K562 (cell line): ENCODE measurements around the gene GAB2. TPM values are rescaled to one million over a fixed set of nuclear protein-coding genes. Genes with fewer than 3 reads are reported as not detected.

ENCODE experiments used
- ARID3A ChIP-seq: IDR thresholded peaks from 2 replicates; pipeline ENCODE4 v1.6.1; 2012; ENCODE audit warnings: low read depth, low read length, improper control_type of control experiment, borderline replicate concordance
- BCOR ChIP-seq: fragments of 450-650 bp; IDR thresholded peaks from 2 replicates; pipeline ENCODE4 v1.6.1; 2016
- CREB3L1 ChIP-seq: fragments of 450-650 bp; IDR thresholded peaks from 2 replicates; pipeline ENCODE4 v1.6.1; 2014; ENCODE audit warnings: low read depth, mild to moderate bottlenecking, moderate library complexity, borderline replicate concordance
- DNMT1 ChIP-seq: fragments of 450-650 bp; IDR thresholded peaks from 2 replicates; pipeline ENCODE4 v1.6.1; 2016; ENCODE audit warnings: antibody characterized with exemption, mild to moderate bottlenecking
- MLX ChIP-seq, 2 experiments: fragments of 450-650 bp in 1 of 2; sonication (generic) in 1 of 2; formaldehyde crosslinking; conservative IDR thresholded peaks; 2 replicates each; pipeline versions ENCODE4 v1.4.0 to v1.8.1; 2020 to 2022; ENCODE audit warnings: mild to moderate bottlenecking in 1 of 2, missing genetic modification reagents in 1 of 2
- MTA2 ChIP-seq: fragments of 450-650 bp; IDR thresholded peaks from 2 replicates; pipeline ENCODE4 v1.6.1; 2016; ENCODE audit warnings: low read depth
- NFE2 ChIP-seq: IDR thresholded peaks from 2 replicates; pipeline ENCODE4 v1.6.1; 2014; ENCODE audit warnings: antibody characterized with exemption, low read depth
- NFXL1 ChIP-seq: fragments of 450-650 bp; formaldehyde crosslinking; IDR thresholded peaks from 2 replicates; pipeline ENCODE4 v1.4.0; 2021; ENCODE audit warnings: mild to moderate bottlenecking
- PRMT5 ChIP-seq: sonication (generic); formaldehyde crosslinking; IDR thresholded peaks from 2 replicates; pipeline ENCODE4 v1.5.0; 2020; ENCODE audit warnings: missing genetic modification reagents
- RBM17 ChIP-seq: fragments of 200-400 bp; formaldehyde crosslinking; IDR thresholded peaks from 2 replicates; pipeline ENCODE4 v1.6.1; 2017; ENCODE audit warnings: low read depth, mild to moderate bottlenecking, low read length, borderline replicate concordance
- RBM25 ChIP-seq: fragments of 200-400 bp; formaldehyde crosslinking; IDR thresholded peaks from 2 replicates; pipeline ENCODE4 v1.6.1; 2018; ENCODE audit warnings: low read length, low read depth, moderate library complexity; ENCODE audit not compliant: severe bottlenecking
- SNIP1 ChIP-seq: fragments of 450-650 bp; IDR thresholded peaks from 2 replicates; pipeline ENCODE4 v1.7.1; 2017; ENCODE audit warnings: low read depth, mild to moderate bottlenecking
- STAT5A ChIP-seq: IDR thresholded peaks from 2 replicates; pipeline ENCODE4 v1.6.1; 2012; ENCODE audit warnings: low read length, inconsistent platforms, borderline replicate concordance
- TAL1 ChIP-seq: fragments of 450-650 bp; IDR thresholded peaks from 2 replicates; pipeline ENCODE4 v1.6.1; 2016; ENCODE audit warnings: mild to moderate bottlenecking
- TARDBP ChIP-seq: fragments of 450-650 bp; IDR thresholded peaks from 2 replicates; pipeline ENCODE4 v1.6.1; 2016
- TCF15 ChIP-seq: fragments of 250-450 bp; sonication (Bioruptor Pico); IDR thresholded peaks from 2 replicates; pipeline ENCODE4 v1.8.0; 2022; ENCODE audit warnings: moderate library complexity, mild to moderate bottlenecking, inconsistent platforms
- VEZF1 ChIP-seq: fragments of 200-800 bp; sonication (Bioruptor generic); IDR thresholded peaks from 2 replicates; pipeline ENCODE4 v1.6.1; 2017; ENCODE audit warnings: missing genetic modification characterization, missing compliant biosample characterization
- ZNF143 ChIP-seq: sonication (generic); formaldehyde crosslinking; IDR thresholded peaks from 2 replicates; pipeline ENCODE4 v1.9.0; 2022; ENCODE audit warnings: mild to moderate bottlenecking, missing genetic modification reagents
- ZNF174 ChIP-seq: fragments of 250-450 bp; sonication (Bioruptor Pico); IDR thresholded peaks from 2 replicates; pipeline ENCODE4 v1.4.0; 2020; ENCODE audit warnings: mild to moderate bottlenecking
- ZNF217 ChIP-seq: sonication (generic); formaldehyde crosslinking; IDR thresholded peaks from 2 replicates; pipeline ENCODE4 v1.8.0; 2022; ENCODE audit warnings: mild to moderate bottlenecking, missing genetic modification reagents
- ZNF384 ChIP-seq: IDR thresholded peaks from 2 replicates; pipeline ENCODE4 v1.6.1; 2012; ENCODE audit warnings: low read depth, low read length, improper control_type of control experiment
- ZNF584 ChIP-seq: fragments of 200-800 bp; sonication (Bioruptor generic); IDR thresholded peaks from 2 replicates; pipeline ENCODE4 v1.6.1; 2016; ENCODE audit warnings: low read depth, mild to moderate bottlenecking, missing genetic modification characterization, missing compliant biosample characterization
- ZNF699 ChIP-seq: fragments of 250-450 bp; sonication (Bioruptor Pico); IDR thresholded peaks from 2 replicates; pipeline ENCODE4 v1.8.0; 2021; ENCODE audit warnings: mild to moderate bottlenecking, moderate library complexity; ENCODE audit not compliant: insufficient replicate concordance
- ZNF717 ChIP-seq: fragments of 250-450 bp; sonication (Bioruptor Pico); IDR thresholded peaks from 2 replicates; pipeline ENCODE4 v1.5.0; 2021
- polyA plus RNA-seq, 8 experiments: library from polyadenylated mRNA; depleted of rRNA in 4 of 8; stranded (reverse) in 5 of 8; unstranded in 3 of 8; fragments of >200 nt; fragmentation: Nextera tagmentation in 2 of 8; fragmentation: Illumina TruSeq in 1 of 8; extraction: Ambion mirVana in 2 of 8; extraction: Trizol in 1 of 8; gene quantifications; 2 replicates each; pipeline versions ENCODE4 v1.2.1 to v1.2.3, GENCODE V29; 2011 to 2014; ENCODE audit warnings: inconsistent platforms in 1 of 8, missing spikeins in 1 of 8
- total RNA-seq, 7 experiments: library from RNA; depleted of rRNA in 6 of 7; stranded (reverse); fragments of >200 nt in 6 of 7; fragmentation: Illumina TruSeq in 2 of 7; extraction: Trizol in 2 of 7; gene quantifications; 2 replicates each; pipeline versions ENCODE4 v1.2.1 to v1.2.3, GENCODE V29; 2011 to 2021; ENCODE audit warnings: low replicate concordance in 1 of 7

GAB2 gene
- total and polyA plus RNA-seq, 9 of the 15 experiments (the other 6 are each of a cell fraction or from before 2014, with no cell fraction given) = 2.3 to 35.2 (median 16.1) TPM

GRCh38 chr11:78289552-78290292 lies 127.9 kb downstream of the GAB2 start (continued):
- TF ChIP-seq NFE2 (no peak), ZNF717 (CRISPR knock-in tag) (no peak), ZNF217 (CRISPR knock-in tag) (no peak), VEZF1 (no peak; the same call in 1 of the 2 replicates), BCOR (no peak), ZNF143 (CRISPR knock-in tag) (no peak), RBM17 (no peak), ZNF384 (peak; percentile 59; the same call in 1 of the 2 replicates), MLX (CRISPR knock-in tag; conservative IDR thresholded peaks at IDR 0.05) (no peak), TARDBP (no peak), MTA2 (no peak), PRMT5 (CRISPR knock-in tag) (no peak), STAT5A (no peak), CREB3L1 (no peak), ARID3A (no peak), TAL1 (no peak), TCF15 (CRISPR knock-in tag) (no peak; the same call in 1 of the 2 replicates), ZNF699 (CRISPR knock-in tag) (no peak), DNMT1 (no peak), NFXL1 (CRISPR knock-in tag) (0 out of 2 replicates have a peak, but pooled peaks have one; percentile 57), ZNF584 (CRISPR knock-in tag) (0 out of 2 replicates have a peak, but pooled peaks have one; percentile 53), RBM25 (peak; percentile 4), ZNF174 (no peak), SNIP1 (no peak)
